Mucosa of descending colon (tissue), 3 donors: ENCODE data around the gene FUCA2. TPM values are rescaled to one million over a fixed set of nuclear protein-coding genes. Genes with fewer than 3 reads are reported as not detected.

ENCODE experiments used
- ATAC-seq: fragments of 200-7000 bp; cut with Tn5 transposase; one replicate; pipeline ENCODE4 v1.9.1; 2020; ENCODE audit warnings: mild to moderate bottlenecking, moderate library complexity
- DNase-seq, 3 donors: peaks; one replicate each; pipeline ENCODE4 v3.0.0-alpha.2; 2020
- H3K36me3 ChIP-seq: fragments of 200-600 bp; one replicate; pipeline ENCODE4 v1.8.0; 2021; ENCODE audit warnings: low read depth, mild to moderate bottlenecking
- H3K4me1 ChIP-seq: fragments of 200-600 bp; one replicate; pipeline ENCODE4 v1.8.0; 2021; ENCODE audit warnings: low read depth, mild to moderate bottlenecking
- H3K4me3 ChIP-seq: fragments of 200-600 bp; one replicate; pipeline ENCODE4 v1.8.0; 2021; ENCODE audit warnings: mild to moderate bottlenecking
- H3K9me3 ChIP-seq: fragments of 200-600 bp; one replicate; pipeline ENCODE4 v1.8.0; 2021; ENCODE audit warnings: mild to moderate bottlenecking
- CTCF ChIP-seq: fragments of 200-600 bp; IDR thresholded peaks from one replicate; pipeline ENCODE4 v1.8.0; 2022; ENCODE audit warnings: antibody characterized with exemption, mild to moderate bottlenecking
- intact Hi-C, 2 donors: fragments of 100-400 bp; cut with DNase I in 1 of 2; cut with micrococcal nuclease in 1 of 2; formaldehyde crosslinking; loops; one replicate each; pipeline versions ENCODE4 v1.11.0 to v1.11.1; 2022; cut with DNase I, micrococcal nuclease
- total RNA-seq, 3 donors: library from RNA; stranded (reverse); fragmentation: NEBNext Ultra II Directional in 2 of 3; extraction: Animal tissue kit (Norgen Biotek cat#: 25700) in 2 of 3; gene quantifications; one replicate each; pipeline versions ENCODE4 v1.2.1 to v1.2.4, GENCODE V29; 2021 to 2023
- donor health status: DM: no; HTN: no; CAD: no; lungs with moderate emphysema.
- donor health status: DM: no; HTN: no; CAD: no.
- donor health status: DM: no; HTN: yes; CAD: no.

FUCA2 gene
- total RNA-seq, 3 donors from 2014 or later = 43.6 to 92.3 (median 67.7) TPM

GRCh38 chr6:143506199-143506598, 5.3 kb downstream of the FUCA2 start:
- Histone ChIP-seq H3K36me3 (no peaks in the 10 kb centered on the region), H3K4me3 (no peak overlapping the region), H3K4me1 (peaks cover 4% of the 10 kb centered on the region), H3K9me3 (no peaks in the 10 kb centered on the region)
- DNase-seq = no peak
- no peak for ATAC-seq
- intact Hi-C loops = no loop called here
- TF ChIP-seq CTCF = no peak

GRCh38 chr6:143505537-143505936, 6.0 kb downstream of the FUCA2 start:
- Histone ChIP-seq H3K4me1 (peaks cover 4% of the 10 kb centered on the region), H3K9me3 (no peaks in the 10 kb centered on the region), H3K4me3 (no peak overlapping the region), H3K36me3 (no peaks in the 10 kb centered on the region)
- ATAC-seq (no peak), DNase-seq (no peak)
- intact Hi-C loops = no loop called here
- no peak for TF ChIP-seq CTCF

- H3K4me3 ChIP-seq = no peak overlapping the region
- TF ChIP-seq CTCF = no peak
- DNase-seq (no peak), ATAC-seq (no peak)
- peaks cover under 1% of the 10 kb centered on the region for H3K4me1 ChIP-seq
- intact Hi-C loops = no loop called here
- no peaks in the 10 kb centered on the region for H3K9me3 ChIP-seq
- H3K36me3 ChIP-seq = no peaks in the 10 kb centered on the region
Observed at GRCh38 chr6:143505111-143505510, 6.4 kb downstream of the FUCA2 start.

- no peaks in the 10 kb centered on the region for H3K36me3 ChIP-seq
- no peaks in the 10 kb centered on the region for H3K4me1 ChIP-seq
- ATAC-seq = no peak
- DNase-seq = no peak
- H3K4me3 ChIP-seq = no peak overlapping the region
- no peaks in the 10 kb centered on the region for H3K9me3 ChIP-seq
- TF ChIP-seq CTCF = no peak
- intact Hi-C loops = no loop called here
Observed at GRCh38 chr6:143504369-143504768, 7.2 kb downstream of the FUCA2 start.

- no peak for TF ChIP-seq CTCF
- DNase-seq (no peak), ATAC-seq (no peak)
- no peaks in the 10 kb centered on the region for H3K4me1 ChIP-seq
- H3K36me3 ChIP-seq = no peaks in the 10 kb centered on the region
- H3K4me3 ChIP-seq = no peak overlapping the region
- no peaks in the 10 kb centered on the region for H3K9me3 ChIP-seq
- intact Hi-C loops = no loop called here
Observed at GRCh38 chr6:143501851-143502250, 9.7 kb downstream of the FUCA2 start.

GRCh38 chr6:143498428-143498827, 13.1 kb downstream of the FUCA2 start:
- H3K9me3 ChIP-seq = no peaks in the 10 kb centered on the region
- no peak for TF ChIP-seq CTCF
- H3K4me1 ChIP-seq = no peaks in the 10 kb centered on the region
- no peak for DNase-seq
- H3K36me3 ChIP-seq = no peaks in the 10 kb centered on the region
- no peak overlapping the region for H3K4me3 ChIP-seq
- intact Hi-C loops = no loop called here
- no peak for ATAC-seq
